Uterus (tissue), 2 donors: ENCODE measurements around the gene NDUFB8.

Experiments
- CTCF ChIP-seq, 4 experiments: fragments of 200-600 bp in 2 of 4; fragments of 450-650 bp in 2 of 4; sonication (generic) in 2 of 4; IDR thresholded peaks; one replicate each; pipeline ENCODE4 v1.5.1; 2016 to 2019; ENCODE audit warnings: antibody characterized with exemption in 4 of 4, mild to moderate bottlenecking in 2 of 4, moderate library complexity in 1 of 4
- POLR2A ChIP-seq, 2 donors: fragments of 450-650 bp; IDR thresholded peaks; one replicate each; pipeline ENCODE4 v1.6.1; 2016; ENCODE audit warnings: antibody characterized with exemption in 2 of 2, mild to moderate bottlenecking in 1 of 2, moderate library complexity in 1 of 2

- TF ChIP-seq CTCF (IDR thresholded peaks at IDR 0.05) (no peak), POLR2A (IDR thresholded peaks at IDR 0.05) (no peak)
Observed at GRCh38 chr10:100498059-100498458, 31.6 kb downstream of the NDUFB8 start.
